ENCODE measurements around the gene RPS6KA3.

DNA sequence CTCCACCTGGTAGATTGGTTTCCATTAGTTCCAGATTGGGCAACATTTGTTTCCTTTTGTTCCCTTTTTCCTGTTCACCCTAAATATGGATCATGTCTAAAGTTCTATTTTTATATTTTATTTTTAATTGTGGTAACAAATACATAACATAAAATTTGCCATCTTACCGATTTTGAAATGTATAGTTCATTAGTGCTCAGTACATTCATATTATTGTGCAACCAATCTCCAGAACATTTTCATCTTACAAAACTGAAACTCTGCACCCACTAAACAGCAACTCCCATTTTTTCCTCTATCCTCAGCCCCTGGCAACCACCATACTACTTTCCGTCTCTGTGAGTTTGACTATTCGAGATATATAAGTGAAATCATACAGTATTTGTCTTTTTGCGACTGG lies 14.2 kb upstream of the RPS6KA3 start:
- TF ChIP-seq, protein P1, sequence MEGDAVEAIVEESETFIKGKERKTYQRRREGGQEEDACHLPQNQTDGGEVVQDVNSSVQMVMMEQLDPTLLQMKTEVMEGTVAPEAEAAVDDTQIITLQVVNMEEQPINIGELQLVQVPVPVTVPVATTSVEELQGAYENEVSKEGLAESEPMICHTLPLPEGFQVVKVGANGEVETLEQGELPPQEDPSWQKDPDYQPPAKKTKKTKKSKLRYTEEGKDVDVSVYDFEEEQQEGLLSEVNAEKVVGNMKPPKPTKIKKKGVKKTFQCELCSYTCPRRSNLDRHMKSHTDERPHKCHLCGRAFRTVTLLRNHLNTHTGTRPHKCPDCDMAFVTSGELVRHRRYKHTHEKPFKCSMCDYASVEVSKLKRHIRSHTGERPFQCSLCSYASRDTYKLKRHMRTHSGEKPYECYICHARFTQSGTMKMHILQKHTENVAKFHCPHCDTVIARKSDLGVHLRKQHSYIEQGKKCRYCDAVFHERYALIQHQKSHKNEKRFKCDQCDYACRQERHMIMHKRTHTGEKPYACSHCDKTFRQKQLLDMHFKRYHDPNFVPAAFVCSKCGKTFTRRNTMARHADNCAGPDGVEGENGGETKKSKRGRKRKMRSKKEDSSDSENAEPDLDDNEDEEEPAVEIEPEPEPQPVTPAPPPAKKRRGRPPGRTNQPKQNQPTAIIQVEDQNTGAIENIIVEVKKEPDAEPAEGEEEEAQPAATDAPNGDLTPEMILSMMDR (IDR thresholded peaks at IDR 0.05; ENCODE audit: borderline replicate concordance, extremely low read depth, low read length, poor library complexity, severe bottlenecking) = no peak
- TF ChIP-seq EZH2 (IDR thresholded peaks at IDR 0.05; ENCODE audit: borderline replicate concordance, low read depth, low read length, severe bottlenecking) = no peak
